HCT116 (cell line): Measurements from ENCODE around the gene HDLBP. TPM values are rescaled to one million over a fixed set of nuclear protein-coding genes. Genes with fewer than 3 reads are reported as not detected.

Source experiments
- ATAC-seq: fragments of 200-7000 bp; cut with Tn5 transposase; 2 replicates; pipeline ENCODE4 v1.9.1; 2020; ENCODE audit warnings: mild to moderate bottlenecking, moderate library complexity
- BruUV-seq: library from RNA; stranded (reverse); fragments of 400-500 nt; replicated peaks from 2 replicates; lab custom pipeline; 2021; lab: Mats Ljungman, UMichigan
- CTCF ChIA-PET: fragments of 300-600 bp; sonication (Branson Sonifier 250); formaldehyde crosslinking; loops from one replicate; lab custom pipeline; 2021; ENCODE audit warnings: antibody characterized with exemption; lab: Charles Lee
- POLR2A ChIA-PET: fragments of 300-600, 350-600 bp; sonication (Branson Sonifier 250); formaldehyde crosslinking; loops from one replicate; lab custom pipeline; 2021; ENCODE audit warnings: antibody characterized with exemption; lab: Charles Lee
- RAD21 ChIA-PET, 2 experiments: fragments of 300-600 bp; sonication (Branson Sonifier 250); formaldehyde crosslinking; loops; one replicate each; lab custom pipeline; 2023; ENCODE audit warnings: low total read pairs in 2 of 2; ENCODE audit not compliant: uncharacterized antibody in 2 of 2, unreplicated experiment in 2 of 2, low non-redundant PET in 1 of 2; lab: Charles Lee
- DNase-seq: peaks from one replicate; pipeline ENCODE4 v3.0.0-alpha.2; 2010; ENCODE audit warnings: low read depth, low spot score
- H2AFZ ChIP-seq: fragments of 200-600 bp; shearing (Covaris generic), sonication (generic); 2 replicates; pipeline ENCODE4 v1.6.1; 2017; ENCODE audit warnings: low read depth, mixed run types, mixed read lengths, antibody characterized with exemption, low read length; ENCODE audit not compliant: poor library complexity, severe bottlenecking
- H3K27ac ChIP-seq: 2 replicates; pipeline ENCODE4 v1.5.1; 2012; ENCODE audit warnings: low read depth, low read length
- H3K27me3 ChIP-seq: fragments of 200-600 bp; sonication (generic); 2 replicates; pipeline ENCODE4 v1.6.1; 2016; ENCODE audit warnings: mixed run types, low read length, mixed read lengths; ENCODE audit not compliant: insufficient read depth
- H3K36me3 ChIP-seq, 2 experiments: fragments of 200-500 bp in 1 of 2; fragments of 200-600 bp in 1 of 2; sonication (Bioruptor generic) in 1 of 2; sonication (generic) in 1 of 2; 2 replicates each; pipeline versions ENCODE4 v1.5.1 to v1.6.1; 2014 to 2016; ENCODE audit warnings: low read length in 2 of 2, inconsistent platforms in 1 of 2, mixed read lengths in 1 of 2, mixed run types in 1 of 2; ENCODE audit not compliant: insufficient read depth in 2 of 2, control insufficient read depth in 1 of 2
- H3K4me1 ChIP-seq, 2 experiments: fragments of 200-600 bp in 1 of 2; sonication (generic) in 1 of 2; 2 replicates each; pipeline versions ENCODE4 v1.5.1 to v1.6.1; 2012 to 2017; ENCODE audit warnings: low read length in 2 of 2, inconsistent platforms in 1 of 2, mild to moderate bottlenecking in 1 of 2, mixed read lengths in 1 of 2, mixed run types in 1 of 2, moderate library complexity in 1 of 2; ENCODE audit not compliant: insufficient read depth in 2 of 2, control insufficient read depth in 1 of 2
- H3K4me2 ChIP-seq: fragments of 200-600 bp; sonication (generic); 2 replicates; pipeline ENCODE4 v1.6.1; 2017; ENCODE audit warnings: mixed run types, low read length, mixed read lengths
- H3K4me3 ChIP-seq, 2 experiments: fragments of 200-600 bp in 1 of 2; sonication (generic) in 1 of 2; replicated peaks in 1 of 2; 2 replicates each; pipeline ENCODE4 v1.5.1; 2011 to 2016; ENCODE audit warnings: low read length in 2 of 2, control low read depth in 1 of 2, low read depth in 1 of 2, mild to moderate bottlenecking in 1 of 2, mixed read lengths in 1 of 2, mixed run types in 1 of 2
- H3K79me2 ChIP-seq: fragments of 200-600 bp; sonication (generic); 2 replicates; pipeline ENCODE4 v1.6.1; 2017; ENCODE audit warnings: mild to moderate bottlenecking, mixed run types, low read length, moderate library complexity, mixed read lengths; ENCODE audit not compliant: insufficient read depth
- H3K9ac ChIP-seq: fragments of 200-600 bp; sonication (generic); 2 replicates; pipeline ENCODE4 v1.6.1; 2016; ENCODE audit warnings: low read length, mixed read lengths
- H3K9me2 ChIP-seq: fragments of 200-600 bp; sonication (generic), shearing (Covaris generic); 2 replicates; pipeline ENCODE4 v1.6.1; 2017; ENCODE audit warnings: mixed run types, mild to moderate bottlenecking, moderate library complexity; ENCODE audit not compliant: insufficient read depth
- H3K9me3 ChIP-seq, 2 experiments: fragments of 200-500 bp in 1 of 2; fragments of 200-600 bp in 1 of 2; sonication (Bioruptor generic) in 1 of 2; sonication (generic) in 1 of 2; 2 replicates each; pipeline ENCODE4 v1.6.1; 2014 to 2017; ENCODE audit warnings: low read length in 2 of 2, mixed read lengths in 2 of 2, inconsistent platforms in 1 of 2, low read depth in 1 of 2, mild to moderate bottlenecking in 1 of 2, mixed run types in 1 of 2, moderate library complexity in 1 of 2; ENCODE audit not compliant: control insufficient read depth in 1 of 2, insufficient read depth in 1 of 2
- H4K20me1 ChIP-seq: fragments of 200-600 bp; sonication (generic), shearing (Covaris generic); 2 replicates; pipeline ENCODE4 v1.6.1; 2017; ENCODE audit warnings: mixed run types, mild to moderate bottlenecking, moderate library complexity; ENCODE audit not compliant: insufficient read depth
- CEBPB ChIP-seq: IDR thresholded peaks from 2 replicates; pipeline ENCODE4 v1.6.1; 2012; ENCODE audit warnings: low read depth
- EZH2 ChIP-seq: fragments of 200-600 bp; sonication (generic); IDR thresholded peaks from 2 replicates; pipeline ENCODE4 v1.6.1; 2017; ENCODE audit warnings: antibody characterized with exemption, mixed run types
- EZH2phosphoT487 ChIP-seq: fragments of 200-600 bp; IDR thresholded peaks from 2 replicates; pipeline ENCODE4 v1.6.1; 2018; ENCODE audit warnings: antibody characterized with exemption, borderline replicate concordance
- JUND ChIP-seq: IDR thresholded peaks from 2 replicates; pipeline ENCODE4 v1.6.1; 2012
- POLR2A ChIP-seq: IDR thresholded peaks from 2 replicates; pipeline ENCODE4 v1.7.0; 2011; ENCODE audit warnings: borderline replicate concordance; ENCODE audit not compliant: insufficient read depth, insufficient read length; ENCODE audit errors: extremely low read depth
- POLR2AphosphoS5 ChIP-seq: IDR thresholded peaks from 2 replicates; pipeline ENCODE4 v1.6.1; 2011; ENCODE audit warnings: mild to moderate bottlenecking, low read depth, low read length, moderate library complexity
- RAD21 ChIP-seq: IDR thresholded peaks from 2 replicates; pipeline ENCODE4 v1.6.1; 2012; ENCODE audit warnings: low read depth, mild to moderate bottlenecking
- SIN3A ChIP-seq: IDR thresholded peaks from 2 replicates; pipeline ENCODE4 v1.6.1; 2012; ENCODE audit warnings: low read depth
- SP1 ChIP-seq: IDR thresholded peaks from 2 replicates; pipeline ENCODE4 v1.6.1; 2012; ENCODE audit warnings: low read depth
- TCF7L2 ChIP-seq: IDR thresholded peaks from 2 replicates; pipeline ENCODE4 v1.7.0; 2011; ENCODE audit warnings: borderline replicate concordance, inconsistent platforms; ENCODE audit not compliant: insufficient read depth, insufficient read length; ENCODE audit errors: extremely low read depth
- YY1 ChIP-seq: IDR thresholded peaks from 2 replicates; pipeline ENCODE4 v1.6.1; 2011; ENCODE audit warnings: low read length, low read depth, moderate library complexity, mild to moderate bottlenecking; ENCODE audit not compliant: insufficient replicate concordance; ENCODE audit errors: extremely low read depth
- ZFX ChIP-seq: fragments of 450-650 bp; IDR thresholded peaks from 2 replicates; pipeline ENCODE4 v1.6.1; 2017
- ZNF274 ChIP-seq: fragments of 200-500 bp; sonication (Bioruptor generic); IDR thresholded peaks from 2 replicates; pipeline ENCODE4 v1.6.1; 2014; ENCODE audit warnings: mild to moderate bottlenecking, low read depth, low read length, inconsistent platforms
- intact Hi-C: fragments of 100-400 bp; cut with micrococcal nuclease; formaldehyde crosslinking; loops from 2 replicates; pipeline ENCODE4 v1.10.0; 2022
- total RNA-seq: library from RNA; stranded (reverse); gene quantifications from one replicate; pipeline ENCODE4 v1.2.1, GENCODE V29; 2021; ENCODE audit not compliant: unreplicated experiment
- TF ChIP-seq, protein P1 (sequence below): IDR thresholded peaks from 2 replicates; pipeline ENCODE4 v1.6.1; 2012
- TF ChIP-seq, protein P2 (sequence below), 3 experiments: fragments of 200-600 bp in 1 of 3; sonication (generic) in 1 of 3; IDR thresholded peaks in 2 of 3; conservative IDR thresholded peaks in 1 of 3; 2 replicates each; pipeline ENCODE4 v1.5.1; 2012 to 2017; ENCODE audit warnings: low read depth in 2 of 3, low read length in 2 of 3, antibody characterized with exemption in 1 of 3, borderline replicate concordance in 1 of 3, control low read depth in 1 of 3, mild to moderate bottlenecking in 1 of 3, mixed read lengths in 1 of 3, mixed run types in 1 of 3, moderate library complexity in 1 of 3; ENCODE audit not compliant: insufficient read depth in 1 of 3
- TF ChIP-seq, protein P3 (sequence below): IDR thresholded peaks from 2 replicates; pipeline ENCODE4 v1.6.1; 2012

The HDLBP gene
- total RNA-seq, 1 experiment from 2014 or later = 462 TPM

DNA sequence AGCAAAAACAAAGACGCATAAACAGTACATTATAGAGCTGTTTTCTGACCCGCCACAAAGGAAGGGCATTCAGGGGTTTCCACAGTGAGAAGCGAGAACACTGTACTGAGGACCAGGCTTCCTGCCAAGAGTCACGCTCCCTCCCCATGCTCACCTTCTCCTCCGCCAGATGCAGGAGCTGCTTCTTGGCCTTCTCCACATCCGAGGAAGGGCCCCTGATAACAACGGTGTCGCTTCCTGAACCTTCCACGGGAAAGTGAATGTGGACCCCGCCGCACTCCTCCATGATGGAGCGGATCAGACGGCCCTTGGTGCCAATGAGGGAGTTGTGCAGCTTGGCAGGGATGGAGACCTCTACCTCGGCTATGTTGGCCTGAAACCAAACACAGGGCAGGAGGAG lies 73.2 kb downstream of the HDLBP start:
- intact Hi-C loops = no loop called here
- Histone ChIP-seq H3K4me2 (no peak overlapping the region), H3K9ac (no peak overlapping the region), H2AFZ (no peak overlapping the region), H3K27ac (no peak overlapping the region), H3K9me2 (no peaks in the 10 kb centered on the region), H3K79me2 (peaks cover 47% of the 10 kb centered on the region), H3K36me3 (peaks cover 77 to 84% of the 10 kb centered on the region in 2 experiments), H3K4me3 (no peak overlapping the region), H3K27me3 (no peaks in the 10 kb centered on the region), H4K20me1 (peaks cover 4% of the 10 kb centered on the region; the same call in 1 of the 2 replicates), H3K9me3 (no peaks in the 10 kb centered on the region), H3K4me1 (no peaks in the 10 kb centered on the region)
- POLR2A ChIA-PET = no interaction called here
- BruUV-seq = no TSS peak
- RAD21 ChIA-PET = no interaction called here
- DNase-seq (no peak), ATAC-seq (no peak)
- TF ChIP-seq, protein P1, sequence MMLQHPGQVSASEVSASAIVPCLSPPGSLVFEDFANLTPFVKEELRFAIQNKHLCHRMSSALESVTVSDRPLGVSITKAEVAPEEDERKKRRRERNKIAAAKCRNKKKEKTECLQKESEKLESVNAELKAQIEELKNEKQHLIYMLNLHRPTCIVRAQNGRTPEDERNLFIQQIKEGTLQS = no peak
- no peak for TF ChIP-seq RAD21
- no peak for TF ChIP-seq JUND
- TF ChIP-seq SIN3A = no peak
- TF ChIP-seq, protein P2, sequence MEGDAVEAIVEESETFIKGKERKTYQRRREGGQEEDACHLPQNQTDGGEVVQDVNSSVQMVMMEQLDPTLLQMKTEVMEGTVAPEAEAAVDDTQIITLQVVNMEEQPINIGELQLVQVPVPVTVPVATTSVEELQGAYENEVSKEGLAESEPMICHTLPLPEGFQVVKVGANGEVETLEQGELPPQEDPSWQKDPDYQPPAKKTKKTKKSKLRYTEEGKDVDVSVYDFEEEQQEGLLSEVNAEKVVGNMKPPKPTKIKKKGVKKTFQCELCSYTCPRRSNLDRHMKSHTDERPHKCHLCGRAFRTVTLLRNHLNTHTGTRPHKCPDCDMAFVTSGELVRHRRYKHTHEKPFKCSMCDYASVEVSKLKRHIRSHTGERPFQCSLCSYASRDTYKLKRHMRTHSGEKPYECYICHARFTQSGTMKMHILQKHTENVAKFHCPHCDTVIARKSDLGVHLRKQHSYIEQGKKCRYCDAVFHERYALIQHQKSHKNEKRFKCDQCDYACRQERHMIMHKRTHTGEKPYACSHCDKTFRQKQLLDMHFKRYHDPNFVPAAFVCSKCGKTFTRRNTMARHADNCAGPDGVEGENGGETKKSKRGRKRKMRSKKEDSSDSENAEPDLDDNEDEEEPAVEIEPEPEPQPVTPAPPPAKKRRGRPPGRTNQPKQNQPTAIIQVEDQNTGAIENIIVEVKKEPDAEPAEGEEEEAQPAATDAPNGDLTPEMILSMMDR (IDR thresholded peaks at IDR 0.05 in 2 of 3, conservative IDR thresholded peaks at IDR 0.05 in 1 of 3; ENCODE audit: borderline replicate concordance in 1 of 3, insufficient read depth in 1 of 3, low read depth in 2 of 3, low read length in 2 of 3) = no peak
- CTCF ChIA-PET = no interaction called here

DNA sequence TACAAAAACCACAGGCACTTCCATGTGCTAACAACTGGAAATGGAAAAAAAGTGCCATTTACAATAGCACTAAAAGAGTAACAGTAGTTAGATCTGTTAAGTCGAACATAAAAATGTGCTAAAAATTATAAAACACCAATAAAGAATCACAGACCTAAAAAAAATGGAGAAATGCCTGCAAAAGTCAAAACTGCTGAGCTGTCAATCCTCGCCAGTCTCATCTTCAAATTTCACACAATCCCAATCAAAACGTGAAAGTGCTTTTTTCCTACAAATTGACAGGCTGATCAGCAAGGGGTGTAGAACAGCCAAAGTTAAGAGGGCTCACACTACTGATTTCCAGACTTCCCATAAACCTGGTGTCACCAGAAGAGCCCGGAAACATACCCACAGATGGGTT lies 73.8 kb downstream of the HDLBP start:
- Histone ChIP-seq H2AFZ (no peak overlapping the region), H4K20me1 (peaks cover 4% of the 10 kb centered on the region; the same call in 1 of the 2 replicates), H3K4me2 (no peak overlapping the region), H3K4me3 (no peak overlapping the region), H3K79me2 (peaks cover 47% of the 10 kb centered on the region), H3K9me2 (no peaks in the 10 kb centered on the region), H3K27ac (no peak overlapping the region), H3K36me3 (peaks cover 77 to 82% of the 10 kb centered on the region in 2 experiments), H3K9ac (no peak overlapping the region), H3K9me3 (no peaks in the 10 kb centered on the region), H3K27me3 (no peaks in the 10 kb centered on the region), H3K4me1 (no peaks in the 10 kb centered on the region)
- CTCF ChIA-PET = no interaction called here
- DNase-seq (no peak), ATAC-seq (no peak)
- RAD21 ChIA-PET = no interaction called here
- intact Hi-C loops = no loop called here
- BruUV-seq = no TSS peak
- TF ChIP-seq POLR2AphosphoS5 (no peak), SIN3A (no peak), YY1 (no peak), SP1 (no peak), EZH2phosphoT487 (no peak), CEBPB (no peak), ZNF274 (no peak), POLR2A (no peak), TCF7L2 (no peak), ZFX (no peak), EZH2 (no peak)
- TF ChIP-seq, protein P3, sequence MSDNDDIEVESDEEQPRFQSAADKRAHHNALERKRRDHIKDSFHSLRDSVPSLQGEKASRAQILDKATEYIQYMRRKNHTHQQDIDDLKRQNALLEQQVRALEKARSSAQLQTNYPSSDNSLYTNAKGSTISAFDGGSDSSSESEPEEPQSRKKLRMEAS = no peak
- POLR2A ChIA-PET = no interaction called here
